Nephron (organoid): ENCODE data around the gene KCNK16.

ENCODE experiments used
- H3K27ac Mint-ChIP-seq, 3 experiments: 2 replicates each; pipeline ENCODE4 v1.8.0; 2020; ENCODE audit warnings: mixed read lengths in 3 of 3, mild to moderate bottlenecking in 2 of 3, moderate library complexity in 1 of 3
- H3K27me3 Mint-ChIP-seq: 2 replicates; pipeline ENCODE4 v1.8.0; 2021; ENCODE audit warnings: low read depth, mild to moderate bottlenecking, moderate library complexity, mixed read lengths
- H3K36me3 Mint-ChIP-seq: 2 replicates; pipeline ENCODE4 v1.8.0; 2020; ENCODE audit warnings: low read depth, mixed read lengths
- H3K4me1 Mint-ChIP-seq: 2 replicates; pipeline ENCODE4 v1.8.0; 2020; ENCODE audit warnings: mixed read lengths
- H3K4me3 Mint-ChIP-seq, 3 experiments: 2 replicates each; pipeline ENCODE4 v1.8.0; 2020; ENCODE audit warnings: mild to moderate bottlenecking in 3 of 3, mixed read lengths in 3 of 3, moderate library complexity in 2 of 3
- H3K9me3 Mint-ChIP-seq: 2 replicates; pipeline ENCODE4 v1.8.0; 2020; ENCODE audit warnings: mixed read lengths
- CTCF ChIP-seq, 3 experiments: fragments of 200-600 bp; sonication (generic); IDR thresholded peaks; one replicate each; pipeline ENCODE4 v1.5.0; 2021; ENCODE audit warnings: antibody characterized with exemption in 3 of 3; ENCODE audit not compliant: unreplicated experiment in 3 of 3

The KCNK16 gene

GRCh38 chr6:39268721-39269120, 53.8 kb downstream of the KCNK16 start:
- Mint-ChIP-seq H3K4me1 (no peaks in the 10 kb centered on the region), H3K9me3 (no peaks in the 10 kb centered on the region), H3K27ac (no peak overlapping the region), H3K36me3 (no peaks in the 10 kb centered on the region), H3K27me3 (peaks cover 17% of the 10 kb centered on the region), H3K4me3 (no peak overlapping the region)
- TF ChIP-seq CTCF (IDR thresholded peaks at IDR 0.05; ENCODE audit: unreplicated experiment in 3 of 3), result no peak

GRCh38 chr6:39268171-39268570, 54.3 kb downstream of the KCNK16 start:
- Mint-ChIP-seq H3K4me1 (no peaks in the 10 kb centered on the region), H3K27me3 (peaks cover 15% of the 10 kb centered on the region), H3K4me3 (no peak overlapping the region), H3K9me3 (no peaks in the 10 kb centered on the region), H3K27ac (no peak overlapping the region), H3K36me3 (no peaks in the 10 kb centered on the region)
- TF ChIP-seq CTCF (IDR thresholded peaks at IDR 0.05; ENCODE audit: unreplicated experiment in 3 of 3), result no peak

- no peaks in the 10 kb centered on the region for H3K36me3 Mint-ChIP-seq
- H3K4me3 Mint-ChIP-seq, result no peak overlapping the region
- no peak for TF ChIP-seq CTCF (IDR thresholded peaks at IDR 0.05; ENCODE audit: unreplicated experiment in 3 of 3)
- no peak overlapping the region for H3K27ac Mint-ChIP-seq
- no peaks in the 10 kb centered on the region for H3K9me3 Mint-ChIP-seq
- peaks cover 15% of the 10 kb centered on the region for H3K27me3 Mint-ChIP-seq
- H3K4me1 Mint-ChIP-seq, result no peaks in the 10 kb centered on the region
These were observed 55.6 kb downstream of the KCNK16 start for GRCh38 chr6:39266782-39267355.

GRCh38 chr6:39266375-39266774, 56.1 kb downstream of the KCNK16 start:
- Mint-ChIP-seq H3K4me1 (no peaks in the 10 kb centered on the region), H3K27ac (no peak overlapping the region), H3K36me3 (no peaks in the 10 kb centered on the region), H3K4me3 (no peak overlapping the region), H3K27me3 (peaks cover 13% of the 10 kb centered on the region), H3K9me3 (no peaks in the 10 kb centered on the region)
- no peak for TF ChIP-seq CTCF (IDR thresholded peaks at IDR 0.05; ENCODE audit: unreplicated experiment in 3 of 3)
